GM19099 (cell line): ENCODE data around the gene CAPN15.

Experiments
- POLR2A ChIP-seq: IDR thresholded peaks from 3 replicates; pipeline ENCODE4 v1.6.1; 2011; ENCODE audit warnings: low read depth; ENCODE audit not compliant: insufficient read length; ENCODE audit errors: extremely low read depth

CAPN15 gene

GRCh38 chr16:593406-593805 is 65.9 kb downstream of the CAPN15 start:
- TF ChIP-seq POLR2A, result no peak

GRCh38 chr16:593807-594206 is 66.3 kb downstream of the CAPN15 start:
- no peak for TF ChIP-seq POLR2A

GRCh38 chr16:595094-595528 is 67.6 kb downstream of the CAPN15 start:
- no peak for TF ChIP-seq POLR2A

GRCh38 chr16:595942-596735 is 68.6 kb downstream of the CAPN15 start:
- TF ChIP-seq POLR2A, result no peak

GRCh38 chr16:596736-597060 is 69.2 kb downstream of the CAPN15 start:
- no peak for TF ChIP-seq POLR2A

- no peak for TF ChIP-seq POLR2A
These were observed 71.6 kb downstream of the CAPN15 start for GRCh38 chr16:598823-599739.

DNA sequence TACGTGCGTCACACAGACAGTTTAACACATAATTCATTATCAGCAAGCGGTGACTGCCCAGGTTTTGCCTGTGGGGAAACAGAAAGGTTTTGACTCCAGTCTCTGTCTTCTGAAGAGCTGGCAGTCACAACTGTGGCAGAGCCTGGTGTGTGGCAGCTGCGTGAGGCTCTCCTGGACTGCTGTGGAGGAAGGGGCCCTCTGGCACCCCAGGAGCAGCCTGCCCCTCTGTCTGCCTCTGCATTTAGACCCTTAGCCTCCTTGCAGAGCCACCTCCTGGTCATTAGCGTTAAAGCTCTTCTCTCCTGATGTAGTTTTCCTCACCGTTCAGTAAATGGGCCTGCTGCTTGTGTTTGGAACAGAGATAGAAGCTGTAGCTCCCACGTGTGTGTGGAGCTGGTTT is 73.3 kb downstream of the CAPN15 start:
- TF ChIP-seq POLR2A, result no peak

DNA sequence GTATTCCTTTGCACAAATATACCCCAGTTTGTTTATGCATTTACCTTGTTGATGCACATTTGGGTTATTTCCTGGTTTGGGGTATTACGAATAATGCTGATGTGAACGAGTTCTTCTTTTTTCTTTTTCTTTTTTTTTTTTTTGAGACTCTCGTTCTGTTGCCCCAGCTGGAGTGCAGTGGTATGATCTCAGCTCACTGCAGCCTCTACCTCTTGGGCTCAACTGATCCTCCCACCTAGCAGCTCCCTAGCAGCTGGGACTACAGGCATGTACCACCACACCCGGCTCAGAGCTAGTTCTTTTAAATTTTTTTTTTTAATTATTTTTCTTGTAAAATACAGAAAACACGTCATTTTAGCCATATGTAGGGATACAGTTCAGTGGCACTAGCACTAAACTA is 76.4 kb downstream of the CAPN15 start:
- TF ChIP-seq POLR2A, result no peak
